Measurements from ENCODE around the gene SULF2. TPM values are rescaled to one million over a fixed set of nuclear protein-coding genes. Genes with fewer than 3 reads are reported as not detected.

Gene SULF2
- total RNA-seq, 1 donor from 2014 or later, result 52.8 TPM

GRCh38 chr20:47720636-47721427, 64.4 kb downstream of the SULF2 start:
- no peak for ATAC-seq
- no peak for TF ChIP-seq CTCF (IDR thresholded peaks at IDR 0.05)
- peaks cover 10% of the 10 kb centered on the region for H3K4me1 ChIP-seq
- no peaks in the 10 kb centered on the region for H3K9me3 ChIP-seq
- no peak overlapping the region for H3K4me3 ChIP-seq
- intact Hi-C loops (cut with DNase I), result no loop called here
- DNase-seq, result no peak
- no peaks in the 10 kb centered on the region for H3K27me3 ChIP-seq
- H3K36me3 ChIP-seq, result no peaks in the 10 kb centered on the region
- no peak overlapping the region for H3K27ac ChIP-seq

- H3K4me1 ChIP-seq, result peaks cover 10% of the 10 kb centered on the region
- TF ChIP-seq CTCF (IDR thresholded peaks at IDR 0.05), result no peak
- no peak for ATAC-seq
- H3K27ac ChIP-seq, result no peak overlapping the region
- no peak overlapping the region for H3K4me3 ChIP-seq
- intact Hi-C loops (cut with DNase I), result no loop called here
- H3K36me3 ChIP-seq, result no peaks in the 10 kb centered on the region
- H3K9me3 ChIP-seq, result no peaks in the 10 kb centered on the region
- H3K27me3 ChIP-seq, result no peaks in the 10 kb centered on the region
- DNase-seq, result no peak
These were observed 65.7 kb downstream of the SULF2 start for GRCh38 chr20:47719625-47720024.

GRCh38 chr20:47719211-47719610, 66.1 kb downstream of the SULF2 start:
- ATAC-seq (no peak), DNase-seq (no peak)
- no peaks in the 10 kb centered on the region for H3K27me3 ChIP-seq
- H3K9me3 ChIP-seq, result no peaks in the 10 kb centered on the region
- no peak overlapping the region for H3K27ac ChIP-seq
- H3K36me3 ChIP-seq, result no peaks in the 10 kb centered on the region
- intact Hi-C loops (cut with DNase I), result no loop called here
- TF ChIP-seq CTCF (IDR thresholded peaks at IDR 0.05), result no peak
- H3K4me3 ChIP-seq, result no peak overlapping the region
- peaks cover 10% of the 10 kb centered on the region for H3K4me1 ChIP-seq

- TF ChIP-seq CTCF (IDR thresholded peaks at IDR 0.05), result no peak
- Histone ChIP-seq H3K27ac (no peak overlapping the region), H3K36me3 (no peaks in the 10 kb centered on the region), H3K4me1 (peaks cover 10% of the 10 kb centered on the region), H3K4me3 (no peak overlapping the region), H3K27me3 (no peaks in the 10 kb centered on the region), H3K9me3 (no peaks in the 10 kb centered on the region)
- no peak for DNase-seq
- no peak for ATAC-seq
- intact Hi-C loops (cut with DNase I), result no loop called here
These were observed 66.9 kb downstream of the SULF2 start for GRCh38 chr20:47718398-47718797.

- no peaks in the 10 kb centered on the region for H3K27me3 ChIP-seq
- H3K27ac ChIP-seq, result no peak overlapping the region
- intact Hi-C loops (cut with DNase I), result no loop called here
- ATAC-seq (no peak), DNase-seq (no peak)
- H3K9me3 ChIP-seq, result no peaks in the 10 kb centered on the region
- TF ChIP-seq CTCF (IDR thresholded peaks at IDR 0.05), result no peak
- H3K36me3 ChIP-seq, result no peaks in the 10 kb centered on the region
- peaks cover 10% of the 10 kb centered on the region for H3K4me1 ChIP-seq
- no peak overlapping the region for H3K4me3 ChIP-seq
These were observed 67.9 kb downstream of the SULF2 start for GRCh38 chr20:47717421-47717820.
